HepG2 (cell line): Measurements from ENCODE around the gene PLEKHG5. TPM values are rescaled to one million over a fixed set of nuclear protein-coding genes. Genes with fewer than 3 reads are reported as not detected.

ENCODE experiments used
- AGO1 ChIP-seq: fragments of 200-400 bp; formaldehyde crosslinking; IDR thresholded peaks from 2 replicates; pipeline ENCODE4 v1.6.1; 2017; ENCODE audit warnings: mild to moderate bottlenecking, low read depth, low read length, moderate library complexity; ENCODE audit not compliant: poor library complexity, severe bottlenecking
- ATM ChIP-seq: fragments of 450-650 bp; IDR thresholded peaks from 2 replicates; pipeline ENCODE4 v1.7.1; 2017; ENCODE audit warnings: mild to moderate bottlenecking, borderline replicate concordance
- BCL3 ChIP-seq: sonication (generic); formaldehyde crosslinking; IDR thresholded peaks from 2 replicates; pipeline ENCODE4 v1.5.1; 2020; ENCODE audit warnings: mild to moderate bottlenecking, missing genetic modification reagents, moderate library complexity
- FOXP1 ChIP-seq, 2 experiments: fragments of 450-650 bp in 1 of 2; IDR thresholded peaks; 2 replicates each; pipeline ENCODE4 v1.6.1; 2017 to 2018; ENCODE audit warnings: antibody characterized with exemption in 1 of 2
- IKZF5 ChIP-seq: IDR thresholded peaks from 2 replicates; pipeline ENCODE4 v1.6.1; 2018; ENCODE audit warnings: missing genetic modification reagents, mild to moderate bottlenecking, missing compliant biosample characterization
- KDM5B ChIP-seq: sonication (generic); formaldehyde crosslinking; IDR thresholded peaks from 2 replicates; pipeline ENCODE4 v1.4.0; 2020; ENCODE audit warnings: missing genetic modification reagents, mild to moderate bottlenecking, borderline replicate concordance
- LCORL ChIP-seq, 2 experiments: fragments of 450-650 bp in 1 of 2; sonication (generic) in 1 of 2; formaldehyde crosslinking in 1 of 2; IDR thresholded peaks; 2 replicates each; pipeline versions ENCODE4 v1.5.0 to v1.6.1; 2017 to 2020; ENCODE audit warnings: antibody characterized with exemption in 1 of 2, missing genetic modification reagents in 1 of 2
- PAF1 ChIP-seq: IDR thresholded peaks from 2 replicates; pipeline ENCODE4 v1.6.1; 2016; ENCODE audit warnings: missing genetic modification reagents, missing compliant biosample characterization
- PAWR ChIP-seq: sonication (generic); formaldehyde crosslinking; IDR thresholded peaks from 2 replicates; pipeline ENCODE4 v1.4.0; 2020; ENCODE audit warnings: missing genetic modification reagents, mild to moderate bottlenecking, borderline replicate concordance
- SSRP1 ChIP-seq: IDR thresholded peaks from 2 replicates; pipeline ENCODE4 v1.6.1; 2016; ENCODE audit warnings: control low read depth
- ZBTB3 ChIP-seq: sonication (generic); formaldehyde crosslinking; IDR thresholded peaks from 2 replicates; pipeline ENCODE4 v1.4.0; 2020; ENCODE audit warnings: low read depth, mild to moderate bottlenecking, moderate library complexity, missing genetic modification reagents, borderline replicate concordance
- ZFX ChIP-seq: sonication (generic); formaldehyde crosslinking; IDR thresholded peaks from 2 replicates; pipeline ENCODE4 v1.4.0; 2020; ENCODE audit warnings: mild to moderate bottlenecking, low read depth, missing genetic modification reagents, moderate library complexity
- ZNF296 ChIP-seq: sonication (generic); formaldehyde crosslinking; conservative IDR thresholded peaks from 2 replicates; pipeline ENCODE4 v1.5.0; 2020; ENCODE audit warnings: mild to moderate bottlenecking, missing genetic modification reagents
- ZNF512 ChIP-seq: sonication (generic); formaldehyde crosslinking; IDR thresholded peaks from 2 replicates; pipeline ENCODE4 v1.4.0; 2020; ENCODE audit warnings: mild to moderate bottlenecking, missing genetic modification reagents
- ZNF703 ChIP-seq: sonication (generic); formaldehyde crosslinking; IDR thresholded peaks from 2 replicates; pipeline ENCODE4 v1.5.1; 2020; ENCODE audit warnings: missing genetic modification reagents, mild to moderate bottlenecking, moderate library complexity, borderline replicate concordance
- ZNF850 ChIP-seq: sonication (generic); formaldehyde crosslinking; conservative IDR thresholded peaks from 2 replicates; pipeline ENCODE4 v1.9.0; 2021; ENCODE audit warnings: mild to moderate bottlenecking, missing genetic modification reagents
- polyA plus RNA-seq, 8 experiments: library from polyadenylated mRNA; depleted of rRNA in 3 of 8; stranded (reverse) in 7 of 8; unstranded in 1 of 8; fragments of >200 nt; fragmentation: Illumina TruSeq in 4 of 8; extraction: Trizol in 4 of 8; gene quantifications; 2 replicates each; pipeline versions ENCODE4 v1.2.1 to v1.2.3, GENCODE V29; 2011 to 2016; ENCODE audit warnings: low read depth in 4 of 8, missing spikeins in 1 of 8, mixed read lengths in 1 of 8; ENCODE audit not compliant: insufficient read depth in 1 of 8
- total RNA-seq, 5 experiments: library from RNA; depleted of rRNA; stranded (reverse); fragments of >200 nt; fragmentation: Illumina TruSeq; extraction: Trizol; gene quantifications; 2 replicates each; pipeline ENCODE4 v1.2.3, GENCODE V29; 2016; ENCODE audit warnings: low read depth in 1 of 5
- TF ChIP-seq, protein P1 (sequence below): sonication (generic); formaldehyde crosslinking; IDR thresholded peaks from 2 replicates; pipeline ENCODE4 v1.8.1; 2023; ENCODE audit warnings: missing genetic modification reagents, inconsistent platforms, borderline replicate concordance
- TF ChIP-seq, protein P2 (sequence below): sonication (generic); formaldehyde crosslinking; IDR thresholded peaks from 2 replicates; pipeline ENCODE4 v1.5.0; 2020; ENCODE audit warnings: missing genetic modification reagents

The PLEKHG5 gene
- total and polyA plus RNA-seq, 2 of the 13 experiments (the other 11 are each of a cell fraction or from before 2014, with no cell fraction given) = 1.9 to 3.5 TPM

DNA sequence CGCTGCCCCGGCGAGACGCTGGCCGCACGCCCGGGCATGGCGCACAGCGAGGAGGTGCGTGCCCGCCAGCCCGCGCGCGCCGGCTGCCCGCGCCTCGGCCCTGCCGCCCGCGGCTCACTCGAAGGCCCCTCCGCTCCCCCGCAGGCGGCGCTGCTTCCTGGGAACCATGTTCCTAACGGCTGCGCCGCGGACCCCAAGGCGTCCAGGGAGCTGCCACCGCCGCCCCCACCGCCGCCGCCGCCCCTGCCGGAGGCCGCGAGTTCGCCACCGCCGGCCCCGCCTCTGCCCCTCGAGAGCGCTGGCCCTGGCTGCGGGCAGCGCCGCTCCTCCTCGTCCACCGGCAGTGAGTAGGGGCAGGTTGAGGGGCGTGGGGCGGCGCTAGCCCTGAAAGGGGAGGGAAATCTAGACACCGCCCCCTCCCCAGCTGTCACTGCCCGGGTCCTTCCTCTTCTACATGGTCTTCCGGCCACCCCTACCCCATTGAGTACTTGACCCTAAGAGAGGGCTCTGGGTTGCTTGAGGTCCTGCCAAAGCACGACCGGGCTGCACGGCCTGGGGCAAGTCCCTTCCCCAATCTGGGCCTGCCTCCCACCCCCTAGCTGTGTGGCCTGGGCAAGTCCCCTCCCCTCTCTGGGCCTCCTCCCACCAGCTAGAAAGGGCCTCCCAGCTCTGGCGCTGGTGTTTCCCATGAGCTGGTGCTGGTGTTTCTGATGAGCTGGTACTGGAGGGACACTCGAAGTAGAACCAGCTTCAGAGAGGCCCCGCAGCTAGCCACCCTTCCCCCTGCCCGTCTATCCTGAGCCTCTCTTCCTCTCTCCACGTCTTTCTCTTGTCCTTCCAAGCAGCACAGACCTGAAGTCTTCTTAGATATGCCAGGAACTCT, 42.5 kb downstream of the PLEKHG5 start (continued):
- TF ChIP-seq FOXP1 (IDR thresholded peaks at IDR 0.05) (no peak), FOXP1 (CRISPR knock-in tag; IDR thresholded peaks at IDR 0.05) (no peak), ZBTB3 (no peak), AGO1 (no peak), LCORL (IDR thresholded peaks at IDR 0.05) (no peak), LCORL (CRISPR knock-in tag; IDR thresholded peaks at IDR 0.05) (0 out of 2 replicates have a peak, but pooled peaks have one; percentile 27), ZNF850 (no peak), ZFX (CRISPR knock-in tag) (peak; percentile 63; the same call in 1 of the 2 replicates), SSRP1 (CRISPR knock-in tag) (no peak), BCL3 (CRISPR knock-in tag) (no peak), KDM5B (CRISPR knock-in tag) (no peak), IKZF5 (CRISPR knock-in tag) (no peak), ZNF703 (CRISPR knock-in tag) (no peak), ZNF296 (CRISPR knock-in tag) (no peak), ATM (no peak), ZNF512 (CRISPR knock-in tag) (no peak), PAWR (CRISPR knock-in tag) (no peak), PAF1 (CRISPR knock-in tag) (no peak)
- TF ChIP-seq, protein P1, sequence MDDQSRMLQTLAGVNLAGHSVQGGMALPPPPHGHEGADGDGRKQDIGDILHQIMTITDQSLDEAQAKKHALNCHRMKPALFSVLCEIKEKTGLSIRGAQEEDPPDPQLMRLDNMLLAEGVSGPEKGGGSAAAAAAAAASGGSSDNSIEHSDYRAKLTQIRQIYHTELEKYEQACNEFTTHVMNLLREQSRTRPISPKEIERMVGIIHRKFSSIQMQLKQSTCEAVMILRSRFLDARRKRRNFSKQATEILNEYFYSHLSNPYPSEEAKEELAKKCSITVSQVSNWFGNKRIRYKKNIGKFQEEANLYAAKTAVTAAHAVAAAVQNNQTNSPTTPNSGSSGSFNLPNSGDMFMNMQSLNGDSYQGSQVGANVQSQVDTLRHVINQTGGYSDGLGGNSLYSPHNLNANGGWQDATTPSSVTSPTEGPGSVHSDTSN (CRISPR knock-in tag) = no peak
- TF ChIP-seq, protein P2, sequence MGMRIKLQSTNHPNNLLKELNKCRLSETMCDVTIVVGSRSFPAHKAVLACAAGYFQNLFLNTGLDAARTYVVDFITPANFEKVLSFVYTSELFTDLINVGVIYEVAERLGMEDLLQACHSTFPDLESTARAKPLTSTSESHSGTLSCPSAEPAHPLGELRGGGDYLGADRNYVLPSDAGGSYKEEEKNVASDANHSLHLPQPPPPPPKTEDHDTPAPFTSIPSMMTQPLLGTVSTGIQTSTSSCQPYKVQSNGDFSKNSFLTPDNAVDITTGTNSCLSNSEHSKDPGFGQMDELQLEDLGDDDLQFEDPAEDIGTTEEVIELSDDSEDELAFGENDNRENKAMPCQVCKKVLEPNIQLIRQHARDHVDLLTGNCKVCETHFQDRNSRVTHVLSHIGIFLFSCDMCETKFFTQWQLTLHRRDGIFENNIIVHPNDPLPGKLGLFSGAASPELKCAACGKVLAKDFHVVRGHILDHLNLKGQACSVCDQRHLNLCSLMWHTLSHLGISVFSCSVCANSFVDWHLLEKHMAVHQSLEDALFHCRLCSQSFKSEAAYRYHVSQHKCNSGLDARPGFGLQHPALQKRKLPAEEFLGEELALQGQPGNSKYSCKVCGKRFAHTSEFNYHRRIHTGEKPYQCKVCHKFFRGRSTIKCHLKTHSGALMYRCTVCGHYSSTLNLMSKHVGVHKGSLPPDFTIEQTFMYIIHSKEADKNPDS (CRISPR knock-in tag) = no peak
